ENCODE results near the gene FBLN1. TPM values are rescaled to one million over a fixed set of nuclear protein-coding genes. Genes with fewer than 3 reads are reported as not detected.
"Not testable (repeated sequence)": the region's sequence is repeated elsewhere in the genome, so short reads cannot be mapped to it uniquely, and the experiment has no call there.

Gene FBLN1
- polyA plus RNA-seq, 1 donor, result 135 TPM

DNA sequence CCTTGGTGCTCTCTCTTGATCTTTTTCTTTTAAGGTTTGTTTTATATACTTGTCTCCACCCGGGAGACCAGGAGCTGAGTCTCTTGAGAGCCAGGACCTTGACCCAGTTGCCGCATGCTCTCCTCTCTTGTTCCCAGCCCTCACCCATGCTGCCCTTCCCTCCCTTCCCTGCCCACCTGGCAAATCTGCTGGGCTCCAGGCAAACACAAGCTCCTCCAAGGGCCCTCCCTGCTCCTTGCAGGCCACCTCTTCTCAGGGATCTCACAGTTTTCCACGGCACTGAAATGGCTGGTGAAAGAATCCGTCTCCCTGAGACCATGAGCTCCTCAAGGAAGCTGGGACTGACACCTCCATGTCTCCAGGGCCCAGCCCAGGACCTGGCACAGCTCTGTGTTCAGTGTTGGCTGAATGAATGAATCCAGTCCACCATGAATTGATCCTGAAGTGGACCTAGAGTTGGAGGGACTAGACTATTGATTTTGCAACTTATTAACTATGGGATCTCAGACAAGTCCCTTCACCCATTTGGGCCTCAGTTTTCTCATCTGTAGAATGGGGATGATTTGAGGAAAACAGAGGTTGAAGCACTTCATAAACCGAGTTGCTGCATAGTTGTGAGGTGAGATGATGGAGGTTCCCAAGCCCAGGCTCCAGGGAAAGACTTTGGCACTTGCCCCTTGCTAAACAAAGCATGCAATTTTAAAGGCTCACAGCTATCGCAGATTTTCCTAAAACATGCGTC, 25.1 kb upstream of the FBLN1 start:
- no peak for DNase-seq (ENCODE audit: low read depth)

DNA sequence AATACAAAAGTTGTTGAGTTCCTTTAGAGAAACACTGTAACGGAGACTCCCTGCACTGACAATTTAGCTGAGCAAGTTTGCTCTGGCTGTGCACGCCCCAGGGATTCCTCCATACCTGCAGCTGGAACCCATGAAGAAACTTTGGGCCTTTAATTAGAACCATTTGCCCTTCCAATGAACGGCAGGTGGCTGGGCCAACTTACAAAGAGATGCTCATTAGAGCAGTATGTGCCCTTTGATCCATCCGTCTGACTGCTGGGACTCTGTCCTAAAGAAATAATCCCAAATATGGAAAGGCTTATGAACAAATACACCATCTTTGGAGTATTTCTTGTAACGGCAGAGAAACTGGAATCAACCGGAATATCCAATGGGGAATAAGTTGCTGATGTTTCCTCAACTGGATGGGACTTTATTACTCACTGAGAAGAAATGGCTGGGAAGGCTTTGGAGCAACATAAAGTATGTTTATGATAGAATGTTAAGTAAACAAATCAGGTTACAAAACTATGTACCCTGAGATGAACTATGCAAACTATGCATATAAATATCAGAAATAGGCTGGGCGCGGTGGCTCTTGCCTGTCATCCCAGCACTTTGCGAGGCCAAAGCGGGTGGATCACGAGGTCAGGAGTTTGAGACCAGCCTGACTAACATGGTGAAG, 24.4 kb upstream of the FBLN1 start:
- peak; percentile 80 for DNase-seq (ENCODE audit: low read depth)

DNA sequence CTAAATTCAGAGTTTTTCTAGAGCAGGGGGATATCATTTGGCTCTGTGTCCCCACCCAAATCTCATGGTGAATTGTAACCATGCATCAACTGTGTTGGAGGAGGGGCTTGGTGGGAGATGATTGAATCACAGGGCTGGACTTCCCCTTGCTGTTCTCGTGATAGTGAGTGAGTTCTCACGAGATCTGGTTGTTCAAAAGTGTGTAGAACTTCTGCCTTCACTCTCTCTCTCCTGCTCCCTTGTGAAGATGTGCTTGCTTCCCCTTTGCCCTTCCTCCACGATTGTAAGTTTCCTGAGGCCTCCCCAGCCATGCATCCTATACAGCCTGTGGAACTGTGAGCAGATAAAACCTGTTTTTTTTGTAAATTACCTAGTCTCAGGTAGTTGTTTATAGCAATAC, 22.0 kb upstream of the FBLN1 start:
- no peak for DNase-seq (ENCODE audit: low read depth)

DNA sequence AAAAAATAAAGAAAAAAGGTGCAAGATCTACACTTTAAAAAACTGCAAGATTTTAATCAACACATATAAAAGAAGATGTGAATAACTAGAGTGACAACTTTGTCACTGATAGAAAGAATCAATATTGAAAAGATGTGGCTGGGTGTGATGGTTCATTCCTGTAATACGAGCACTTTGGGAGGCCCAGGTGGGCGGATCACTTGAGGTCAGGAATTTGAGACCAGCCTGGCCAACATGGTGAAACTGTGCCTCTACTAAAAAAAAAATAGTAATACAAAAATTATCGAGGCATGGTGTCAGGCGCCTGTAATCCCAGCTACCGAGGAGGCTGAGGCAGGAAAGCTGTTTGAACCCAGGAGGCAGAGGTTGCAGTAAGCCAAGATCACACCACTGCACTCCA, 21.0 kb upstream of the FBLN1 start:
- no peak for DNase-seq (ENCODE audit: low read depth)

DNA sequence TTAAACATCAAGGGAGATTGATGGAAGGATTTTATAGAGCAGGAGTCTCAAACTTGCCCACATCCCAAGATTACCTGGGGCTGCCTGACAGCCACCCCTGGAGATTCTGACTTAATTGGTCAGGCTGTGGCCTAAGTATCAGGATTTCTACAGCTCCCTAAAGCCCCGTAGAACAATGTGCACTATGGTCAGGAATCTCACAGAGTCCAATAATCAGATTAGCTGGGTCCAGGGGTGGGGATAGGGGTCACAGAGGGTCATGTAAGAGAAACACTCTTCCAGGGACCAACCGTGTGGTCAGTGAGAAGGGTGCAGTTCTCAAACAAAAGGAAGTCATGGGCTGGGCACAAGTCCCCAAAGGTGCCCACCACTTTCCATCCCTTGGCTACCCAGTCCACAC, 20.5 kb upstream of the FBLN1 start:
- DNase-seq (ENCODE audit: low read depth), result no peak

DNA sequence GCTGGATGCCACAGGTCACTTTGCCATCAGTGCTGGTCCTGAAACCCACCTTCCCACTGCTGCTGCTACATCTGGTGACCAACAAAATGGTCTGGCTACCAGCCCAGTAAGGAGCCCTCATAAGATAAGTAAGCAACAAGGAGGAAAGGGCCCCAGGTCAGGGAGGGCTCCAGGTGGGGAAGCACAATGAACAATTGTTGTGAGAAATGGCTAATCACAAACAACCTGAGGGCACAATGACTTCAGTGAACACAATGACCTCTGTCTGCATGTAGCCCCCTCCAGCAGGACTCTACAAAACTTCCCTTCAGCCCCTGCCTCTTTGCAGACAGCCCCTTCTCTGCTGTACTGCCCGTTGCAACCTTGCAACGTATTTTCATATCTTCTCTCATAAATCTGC, 19.4 kb upstream of the FBLN1 start:
- no peak for DNase-seq (ENCODE audit: low read depth)

DNA sequence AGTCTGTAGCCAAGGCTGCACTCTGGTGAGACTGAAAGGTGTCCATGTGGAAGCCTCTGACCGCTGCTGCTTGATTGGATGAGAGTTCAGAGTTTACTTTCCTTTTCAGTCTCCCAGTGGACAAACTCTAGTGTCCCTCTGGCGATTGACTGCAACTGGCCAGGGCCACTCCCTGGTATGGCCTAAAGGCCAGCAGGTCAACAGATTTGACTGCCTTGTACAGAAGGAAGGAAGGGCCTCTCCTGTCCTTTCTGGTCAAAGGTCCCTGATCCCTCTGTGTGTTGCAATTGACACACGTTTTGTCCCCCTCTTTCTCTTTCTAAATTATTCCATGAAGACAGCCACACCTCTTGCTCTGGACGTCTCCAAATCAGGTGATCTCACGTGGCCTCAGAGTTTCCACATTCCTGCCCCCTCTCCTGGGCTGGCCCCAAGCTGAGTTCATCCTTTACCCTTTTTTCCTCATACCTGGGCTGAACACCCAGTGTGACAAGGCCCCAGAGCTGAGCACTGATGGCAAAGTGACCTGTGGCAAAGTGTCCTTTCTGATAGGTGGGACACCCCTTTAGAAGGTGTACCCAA, 18.7 kb upstream of the FBLN1 start:
- DNase-seq (ENCODE audit: low read depth), result no peak

DNA sequence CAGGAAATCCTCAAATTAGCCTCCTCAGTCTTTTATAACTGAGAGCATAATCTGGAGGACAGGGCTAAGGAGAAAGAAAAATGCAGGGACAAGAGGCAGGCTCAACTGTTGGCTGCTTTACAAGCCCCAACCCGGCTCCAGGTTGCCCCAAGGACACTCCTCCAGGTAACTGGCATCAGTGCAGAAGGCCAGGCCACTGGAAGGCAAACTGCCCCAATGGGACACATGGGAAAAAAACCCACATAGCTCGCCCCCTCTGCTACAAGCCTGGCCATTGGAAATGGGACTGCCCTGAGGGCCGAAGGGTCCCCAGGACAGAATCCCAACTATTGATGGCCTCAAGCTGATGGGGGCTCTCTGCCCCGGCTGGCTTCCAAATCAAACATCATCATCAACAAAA, 17.9 kb upstream of the FBLN1 start:
- DNase-seq (ENCODE audit: low read depth), result no peak

GRCh38 chr22:45485261-45485660, 17.4 kb upstream of the FBLN1 start:
- no peak for DNase-seq (ENCODE audit: low read depth)

DNA sequence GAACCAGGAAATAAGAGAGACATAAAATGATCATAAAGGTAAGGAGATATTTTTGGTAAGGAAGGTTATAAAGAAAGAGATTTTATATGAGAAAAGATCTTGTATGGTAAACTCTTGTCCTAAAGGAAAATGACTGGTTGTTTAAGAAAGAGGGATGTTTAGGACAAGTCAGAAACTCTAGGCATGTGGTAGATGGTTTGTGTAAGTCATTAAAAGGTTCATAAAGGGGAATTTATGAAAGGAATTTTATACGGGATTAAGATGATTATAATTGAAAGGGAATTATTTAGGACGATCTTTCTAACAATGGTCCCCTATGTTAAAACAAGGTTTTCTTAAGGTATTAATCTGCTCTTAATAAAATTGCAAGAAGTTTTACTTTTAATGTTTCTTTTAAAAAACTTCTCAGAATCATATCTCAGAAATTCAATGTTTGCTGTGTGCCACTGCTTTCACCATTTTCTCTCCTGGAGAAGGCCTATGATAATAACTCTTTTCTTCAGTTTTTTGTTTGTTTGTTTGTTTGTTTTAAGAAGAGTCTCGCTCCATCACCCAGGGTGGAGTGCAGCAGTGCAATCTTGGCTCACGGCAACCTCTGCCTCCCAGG, 13.8 kb upstream of the FBLN1 start:
- DNase-seq (ENCODE audit: low read depth), result no peak

DNA sequence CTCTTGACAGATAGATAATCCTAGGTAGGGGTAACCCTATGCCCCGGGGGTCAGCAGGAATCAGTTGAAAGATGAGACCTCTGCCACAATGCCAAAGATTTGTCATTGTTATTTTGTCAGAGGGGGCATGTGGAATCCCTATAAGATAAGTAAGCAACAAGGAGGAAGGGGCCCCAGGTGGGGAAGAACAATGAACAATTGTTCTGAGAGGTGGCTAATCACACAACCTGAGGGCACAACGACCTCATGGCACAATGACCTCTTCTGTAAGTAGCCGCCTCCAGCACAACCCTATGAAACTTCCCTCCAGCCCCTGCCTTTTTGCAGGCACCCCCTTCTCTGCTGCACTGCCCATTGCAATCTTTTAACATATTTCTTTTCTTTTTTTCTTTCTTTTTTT, 11.8 kb upstream of the FBLN1 start:
- no peak for DNase-seq (ENCODE audit: low read depth)

- no peak for DNase-seq (ENCODE audit: low read depth)
Measured at GRCh38 chr22:45491841-45492240, 10.8 kb upstream of the FBLN1 start.

GRCh38 chr22:45493286-45493771, 9.4 kb upstream of the FBLN1 start:
- DNase-seq (ENCODE audit: low read depth), result no peak

DNA sequence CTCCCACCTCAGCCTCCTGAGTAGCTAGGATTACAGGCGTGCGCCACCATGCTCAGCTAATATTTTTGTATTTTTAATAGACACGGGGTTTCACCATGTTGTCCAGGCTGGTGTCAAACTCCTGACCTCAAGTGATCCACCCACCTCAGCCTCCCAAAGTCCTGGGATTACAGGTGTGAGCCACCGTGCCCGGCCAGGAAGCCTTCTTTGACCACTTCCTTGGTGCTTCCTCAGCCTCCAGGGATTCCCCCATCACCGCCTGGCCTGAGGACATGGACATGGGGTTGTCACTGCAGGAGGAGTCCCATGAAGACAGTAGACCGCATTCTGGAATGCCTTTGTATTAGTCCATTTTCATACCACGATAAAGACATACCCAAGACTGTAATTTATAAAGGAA, 8.4 kb upstream of the FBLN1 start:
- DNase-seq (ENCODE audit: low read depth), result not testable (repeated sequence)

DNA sequence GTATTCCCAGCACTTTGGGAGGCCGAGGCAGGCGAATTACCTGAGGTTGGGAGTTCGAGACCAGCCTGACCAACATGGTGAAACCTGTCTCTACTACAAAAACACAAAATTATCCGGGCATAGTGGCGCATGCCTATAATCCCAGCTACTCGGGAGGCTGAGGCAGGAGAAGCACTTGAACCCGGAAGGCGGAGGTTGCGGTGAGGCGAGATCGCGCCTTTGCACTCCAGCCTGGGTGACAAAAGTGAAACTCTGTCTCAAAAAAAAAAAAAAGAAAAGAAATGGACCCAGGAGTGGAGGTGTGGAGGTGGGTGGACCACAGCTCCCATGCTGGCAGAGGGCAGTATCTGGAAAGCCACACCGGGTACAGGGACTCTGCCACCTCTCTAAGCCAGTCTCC, 7.1 kb upstream of the FBLN1 start:
- DNase-seq (ENCODE audit: low read depth), result not testable (repeated sequence)

DNA sequence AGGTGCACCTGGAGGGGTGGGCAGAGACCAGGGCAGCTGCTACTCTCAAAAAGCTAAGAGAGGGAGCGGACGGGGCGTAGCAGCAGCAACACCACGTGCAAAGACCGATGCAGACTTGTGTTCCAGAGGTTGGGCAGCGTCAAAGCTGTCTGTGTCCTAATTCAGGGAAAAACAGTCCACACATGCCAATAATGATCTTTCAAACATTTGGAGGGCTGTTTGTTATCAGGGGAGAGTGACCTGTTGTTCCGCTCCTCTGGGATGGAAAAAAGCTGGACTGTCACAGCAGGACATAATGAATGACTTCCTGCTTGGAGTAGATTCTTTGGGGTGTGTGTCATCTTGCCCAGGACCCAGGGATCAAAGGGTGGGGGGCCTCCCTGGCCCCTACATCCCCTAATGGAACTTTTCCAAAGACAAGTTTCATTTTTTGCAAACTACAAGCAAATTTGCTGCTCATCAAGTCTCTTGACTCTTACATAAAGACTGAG, 6.2 kb upstream of the FBLN1 start:
- no peak for DNase-seq (ENCODE audit: low read depth)

- no peak for DNase-seq (ENCODE audit: low read depth)
Measured at GRCh38 chr22:45497351-45498145, 5.1 kb upstream of the FBLN1 start.

DNA sequence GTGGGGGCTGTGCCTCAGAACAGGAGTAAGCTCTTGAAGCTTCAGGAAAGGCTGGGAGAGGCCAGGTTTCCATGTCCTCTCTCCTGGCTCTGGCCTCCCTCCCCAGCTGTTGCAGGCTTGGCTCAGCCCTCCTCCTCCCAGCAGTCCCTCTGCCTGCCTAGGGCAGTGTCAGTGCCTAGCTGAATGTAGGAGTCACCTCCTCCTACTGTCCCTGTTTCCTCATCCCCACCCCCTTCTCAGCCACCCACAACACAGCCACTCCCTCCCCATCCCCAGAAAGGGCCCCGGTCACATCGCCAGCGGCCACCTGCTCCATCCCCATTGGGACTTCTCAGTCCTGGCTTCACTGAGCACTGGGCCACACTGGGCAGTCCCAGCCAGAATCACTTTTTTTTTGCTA, 2.9 kb upstream of the FBLN1 start:
- no peak for DNase-seq (ENCODE audit: low read depth)

DNA sequence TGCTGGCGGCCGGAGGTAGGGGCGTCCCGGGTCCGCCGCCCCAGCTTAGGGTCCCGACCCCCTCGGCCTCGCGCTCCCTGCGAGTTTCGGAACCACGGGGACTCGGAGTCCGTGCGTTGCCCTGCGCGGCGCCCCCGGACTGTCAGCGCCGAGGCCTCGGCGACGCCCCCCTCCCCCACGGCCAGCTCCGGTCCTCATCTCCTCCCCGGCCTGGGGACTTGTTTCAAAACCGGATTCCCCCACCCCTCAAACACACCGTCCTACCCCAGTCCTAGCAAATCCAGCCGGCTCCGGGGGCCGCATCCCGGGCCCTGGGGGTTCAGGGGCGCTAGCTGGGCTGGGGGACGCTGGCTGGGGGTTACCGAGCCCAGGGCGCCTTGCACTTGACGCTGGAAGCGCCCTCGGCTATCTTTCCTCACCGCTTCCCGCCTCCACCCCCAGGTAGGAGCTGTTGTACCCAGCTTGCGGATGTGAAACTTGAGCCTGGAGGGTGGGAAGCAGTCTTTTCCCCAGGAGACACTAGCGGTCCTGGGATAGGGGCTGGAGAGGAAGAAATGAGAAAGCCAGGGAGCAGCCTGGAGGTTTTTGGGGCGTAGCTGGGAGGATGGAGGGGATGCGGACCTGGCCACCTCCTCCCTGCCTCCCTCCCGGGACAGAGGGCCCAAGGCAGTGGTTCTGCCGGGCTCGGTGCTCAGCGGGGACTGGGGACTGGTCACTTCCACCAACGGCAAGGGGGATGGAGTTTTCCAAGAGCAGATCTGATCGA, 550 bp downstream of the FBLN1 start:
- no peak for DNase-seq (ENCODE audit: low read depth)

- no peak for DNase-seq (ENCODE audit: low read depth)
Measured at GRCh38 chr22:45503816-45504372, 1.2 kb downstream of the FBLN1 start.
